Measurements from ENCODE around the gene IGSF9. TPM values are rescaled to one million over a fixed set of nuclear protein-coding genes. Genes with fewer than 3 reads are reported as not detected.
"Not testable (repeated sequence)": the region's sequence is repeated elsewhere in the genome, so short reads cannot be mapped to it uniquely, and the experiment has no call there.

The IGSF9 gene
- total and polyA plus RNA-seq, 4 donors = 0.50 to 4.9 (median 2.7) TPM

- no peak overlapping the region for H3K27ac ChIP-seq (ENCODE audit: low read depth, low read length)
- no peak for DNase-seq (ENCODE audit: low read depth in 4 of 6, low spot score in 6 of 6)
- peaks cover 9% of the 10 kb centered on the region for H3K4me1 ChIP-seq (ENCODE audit: control insufficient read depth, insufficient read depth, low read length)
- WGBS (ENCODE audit: insufficient coverage) = 100% methylated on average over 3 of the region's 3 CpGs
- H3K27me3 ChIP-seq (ENCODE audit: control insufficient read depth, insufficient read depth, low read length) = peaks cover 2% of the 10 kb centered on the region
- peaks cover 2% of the 10 kb centered on the region for H3K9me3 ChIP-seq (ENCODE audit: control insufficient read depth, insufficient read depth, low read length)
- H3K36me3 ChIP-seq (ENCODE audit: control insufficient read depth, insufficient read depth, low read length) = no peaks in the 10 kb centered on the region
- H3K4me3 ChIP-seq (ENCODE audit: low read depth, low read length) = no peak overlapping the region
Measured at GRCh38 chr1:159902541-159902940, 42.9 kb downstream of the IGSF9 start.

DNA sequence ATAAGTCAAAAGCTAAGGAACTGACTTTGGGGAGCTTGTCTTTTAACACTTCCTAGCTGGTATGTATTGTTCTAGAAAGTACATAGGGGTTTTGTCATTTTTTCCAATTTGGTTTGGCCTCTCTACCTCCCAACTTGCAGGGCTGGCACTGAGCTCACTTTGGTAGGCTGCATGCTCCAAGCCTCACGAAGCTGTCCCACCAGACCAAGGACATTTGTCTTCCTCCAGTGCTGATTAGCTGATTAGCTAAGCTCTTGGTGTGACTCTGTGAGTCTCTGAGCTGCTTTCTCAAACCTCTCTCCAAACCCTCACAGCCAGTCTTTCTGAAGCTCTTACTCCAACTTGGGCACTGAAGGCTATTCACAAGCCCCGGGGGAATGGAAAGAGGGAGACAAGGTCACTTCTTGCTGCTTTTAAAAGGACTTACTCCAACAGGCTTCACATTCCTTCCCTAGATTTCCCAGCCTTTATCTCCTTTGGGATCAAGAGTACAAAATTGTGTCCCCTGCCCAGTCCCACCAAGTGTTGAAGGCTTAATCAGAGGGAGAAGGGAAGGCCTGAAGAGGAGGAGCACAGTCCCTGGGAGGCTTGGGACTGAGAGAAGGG, 44.6 kb downstream of the IGSF9 start:
- peaks cover 2% of the 10 kb centered on the region for H3K9me3 ChIP-seq (ENCODE audit: control insufficient read depth, insufficient read depth, low read length)
- 80% methylated on average over 1 of the region's 2 CpGs for WGBS (ENCODE audit: insufficient coverage)

GRCh38 chr1:159900086-159900680, 45.2 kb downstream of the IGSF9 start, which contains the start of gene CFAP45:
TSS of gene CFAP45 (minus strand) at chr1:159900165. CDS start at chr1:159900098, 67 bp downstream.
- Histone ChIP-seq H3K4me1 (ENCODE audit: control insufficient read depth, insufficient read depth, low read length) (peaks cover 9% of the 10 kb centered on the region), H3K27me3 (ENCODE audit: control insufficient read depth, insufficient read depth, low read length) (peaks cover 2% of the 10 kb centered on the region), H3K36me3 (ENCODE audit: control insufficient read depth, insufficient read depth, low read length) (no peaks in the 10 kb centered on the region), H3K27ac (ENCODE audit: low read depth, low read length) (no peak within 1 kb of the TSS), H3K9me3 (ENCODE audit: control insufficient read depth, insufficient read depth, low read length) (peaks cover 2% of the 10 kb centered on the region), H3K4me3 (ENCODE audit: low read depth, low read length) (no peak within 1 kb of the TSS)
- WGBS (ENCODE audit: insufficient coverage) = 4% methylated on average over 30 of the region's 30 CpGs
- DNase-seq (ENCODE audit: low read depth in 4 of 6, low spot score in 6 of 6) = peak in 3 of 6 donors; percentile 42 to 86 (median 77)

More for the DNA sequence above, 44.6 kb downstream of the IGSF9 start:
- H3K4me1 ChIP-seq (ENCODE audit: control insufficient read depth, insufficient read depth, low read length) = peaks cover 9% of the 10 kb centered on the region
- no peak for DNase-seq (ENCODE audit: low read depth in 4 of 6, low spot score in 6 of 6)
- no peaks in the 10 kb centered on the region for H3K36me3 ChIP-seq (ENCODE audit: control insufficient read depth, insufficient read depth, low read length)
- H3K4me3 ChIP-seq (ENCODE audit: low read depth, low read length) = no peak overlapping the region
- H3K27ac ChIP-seq (ENCODE audit: low read depth, low read length) = no peak overlapping the region
- H3K27me3 ChIP-seq (ENCODE audit: control insufficient read depth, insufficient read depth, low read length) = peaks cover 2% of the 10 kb centered on the region

- not testable (repeated sequence) for H3K9me3 ChIP-seq (ENCODE audit: control insufficient read depth, insufficient read depth, low read length); H3K4me1 ChIP-seq (ENCODE audit: control insufficient read depth, insufficient read depth, low read length); H3K27me3 ChIP-seq (ENCODE audit: control insufficient read depth, insufficient read depth, low read length); H3K36me3 ChIP-seq (ENCODE audit: control insufficient read depth, insufficient read depth, low read length); DNase-seq (ENCODE audit: low read depth in 4 of 6, low spot score in 6 of 6); H3K27ac ChIP-seq (ENCODE audit: low read depth, low read length); H3K4me3 ChIP-seq (ENCODE audit: low read depth, low read length)
- WGBS (ENCODE audit: insufficient coverage) = 79% methylated on average over 13 of the region's 15 CpGs
Measured at GRCh38 chr1:159899634-159900033, 45.8 kb downstream of the IGSF9 start.

- Histone ChIP-seq H3K9me3 (ENCODE audit: control insufficient read depth, insufficient read depth, low read length) (no peaks in the 10 kb centered on the region), H3K36me3 (ENCODE audit: control insufficient read depth, insufficient read depth, low read length) (no peaks in the 10 kb centered on the region), H3K4me3 (ENCODE audit: low read depth, low read length) (no peak overlapping the region), H3K27me3 (ENCODE audit: control insufficient read depth, insufficient read depth, low read length) (peaks cover 2% of the 10 kb centered on the region), H3K27ac (ENCODE audit: low read depth, low read length) (no peak overlapping the region), H3K4me1 (ENCODE audit: control insufficient read depth, insufficient read depth, low read length) (peaks cover 9% of the 10 kb centered on the region)
- DNase-seq (ENCODE audit: low read depth in 4 of 6, low spot score in 6 of 6) = no peak
- no CpG with 5 or more reads among the region's 3 CpGs for WGBS (ENCODE audit: insufficient coverage)
Measured at GRCh38 chr1:159898527-159898926, 46.9 kb downstream of the IGSF9 start.

DNA sequence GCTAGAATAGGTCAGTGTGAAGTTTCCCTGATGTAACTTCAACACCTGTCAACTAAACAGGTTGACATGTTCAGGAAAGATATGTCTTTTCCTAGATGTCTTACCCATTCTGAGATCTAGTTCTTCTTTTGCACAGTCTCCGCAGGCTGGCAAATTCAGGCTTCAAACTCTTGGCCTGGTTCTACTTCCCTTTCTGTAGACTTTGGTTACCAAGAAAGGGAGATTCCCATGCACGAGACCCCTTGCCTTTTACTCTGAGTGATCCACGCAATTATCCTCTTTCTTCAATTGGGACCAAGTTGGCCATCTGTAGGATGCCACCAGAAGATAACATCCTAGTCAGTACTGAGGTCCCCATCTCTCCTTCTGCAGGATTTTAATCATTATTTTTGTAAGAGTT, 47.5 kb downstream of the IGSF9 start:
- peaks cover 9% of the 10 kb centered on the region for H3K4me1 ChIP-seq (ENCODE audit: control insufficient read depth, insufficient read depth, low read length)
- H3K4me3 ChIP-seq (ENCODE audit: low read depth, low read length) = no peak overlapping the region
- H3K36me3 ChIP-seq (ENCODE audit: control insufficient read depth, insufficient read depth, low read length) = no peaks in the 10 kb centered on the region
- no peak for DNase-seq (ENCODE audit: low read depth in 4 of 6, low spot score in 6 of 6)
- 100% methylated on average over 1 of the region's 3 CpGs for WGBS (ENCODE audit: insufficient coverage)
- no peak overlapping the region for H3K27ac ChIP-seq (ENCODE audit: low read depth, low read length)
- peaks cover 2% of the 10 kb centered on the region for H3K27me3 ChIP-seq (ENCODE audit: control insufficient read depth, insufficient read depth, low read length)
- no peaks in the 10 kb centered on the region for H3K9me3 ChIP-seq (ENCODE audit: control insufficient read depth, insufficient read depth, low read length)

DNA sequence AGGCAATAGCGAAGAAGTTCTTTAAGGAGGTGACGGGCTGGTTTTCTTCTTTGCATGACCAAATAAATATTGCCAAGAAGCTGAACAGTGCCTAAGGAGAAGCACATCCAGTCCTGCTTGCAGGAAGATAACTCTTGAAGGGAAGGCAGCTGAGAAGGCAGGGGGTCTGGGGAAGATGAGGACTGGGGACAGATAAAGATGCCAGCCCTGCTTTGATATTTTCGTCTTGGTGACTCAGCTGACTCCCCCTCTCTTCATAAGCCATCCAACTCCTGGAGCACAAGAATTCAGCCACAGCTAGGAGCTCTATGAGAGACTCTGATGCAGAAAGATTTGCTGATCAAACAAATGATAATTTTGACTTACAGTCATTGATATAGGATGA, 48.9 kb downstream of the IGSF9 start:
- H3K27me3 ChIP-seq (ENCODE audit: control insufficient read depth, insufficient read depth, low read length) = peaks cover 2% of the 10 kb centered on the region
- H3K4me1 ChIP-seq (ENCODE audit: control insufficient read depth, insufficient read depth, low read length) = peaks cover 9% of the 10 kb centered on the region
- H3K36me3 ChIP-seq (ENCODE audit: control insufficient read depth, insufficient read depth, low read length) = no peaks in the 10 kb centered on the region
- H3K9me3 ChIP-seq (ENCODE audit: control insufficient read depth, insufficient read depth, low read length) = no peaks in the 10 kb centered on the region
- H3K4me3 ChIP-seq (ENCODE audit: low read depth, low read length) = no peak overlapping the region
- WGBS (ENCODE audit: insufficient coverage) = 62% methylated on average over 3 of the region's 3 CpGs
- no peak overlapping the region for H3K27ac ChIP-seq (ENCODE audit: low read depth, low read length)
- DNase-seq (ENCODE audit: low read depth in 4 of 6, low spot score in 6 of 6) = no peak

- Histone ChIP-seq H3K36me3 (ENCODE audit: control insufficient read depth, insufficient read depth, low read length) (no peaks in the 10 kb centered on the region), H3K4me1 (ENCODE audit: control insufficient read depth, insufficient read depth, low read length) (peaks cover 9% of the 10 kb centered on the region), H3K27ac (ENCODE audit: low read depth, low read length) (no peak overlapping the region), H3K9me3 (ENCODE audit: control insufficient read depth, insufficient read depth, low read length) (no peaks in the 10 kb centered on the region), H3K4me3 (ENCODE audit: low read depth, low read length) (no peak overlapping the region), H3K27me3 (ENCODE audit: control insufficient read depth, insufficient read depth, low read length) (peaks cover 2% of the 10 kb centered on the region)
- peak in 1 of 6 donors; percentile 44 for DNase-seq (ENCODE audit: low read depth in 4 of 6, low spot score in 6 of 6)
- 77% methylated on average over 3 of the region's 6 CpGs for WGBS (ENCODE audit: insufficient coverage)
Measured at GRCh38 chr1:159895836-159896545, 49.4 kb downstream of the IGSF9 start.

DNA sequence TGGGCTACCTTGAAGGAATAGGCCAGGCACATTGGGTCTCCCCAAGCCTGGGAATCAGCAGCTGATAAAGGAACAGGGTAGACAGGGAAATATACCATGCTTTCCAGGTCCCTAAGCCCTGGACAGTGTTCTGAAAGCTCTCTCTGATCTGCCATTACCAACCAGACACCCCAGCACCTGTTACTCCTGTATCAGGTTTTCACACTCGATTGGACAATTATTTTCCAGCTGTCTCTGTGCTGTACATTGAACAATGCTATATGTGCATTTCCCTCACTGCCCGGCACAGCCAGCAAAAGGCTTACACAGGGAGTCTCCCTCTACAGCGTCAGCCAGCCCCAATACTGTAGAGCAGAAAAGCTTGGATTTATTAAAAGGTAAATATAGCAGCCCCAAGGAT, 50.1 kb downstream of the IGSF9 start:
- peak in 1 of 6 donors; percentile 18 for DNase-seq (ENCODE audit: low read depth in 4 of 6, low spot score in 6 of 6)
- Histone ChIP-seq H3K27ac (ENCODE audit: low read depth, low read length) (no peak overlapping the region), H3K4me1 (ENCODE audit: control insufficient read depth, insufficient read depth, low read length) (peaks cover 7% of the 10 kb centered on the region), H3K4me3 (ENCODE audit: low read depth, low read length) (no peak overlapping the region), H3K36me3 (ENCODE audit: control insufficient read depth, insufficient read depth, low read length) (no peaks in the 10 kb centered on the region), H3K9me3 (ENCODE audit: control insufficient read depth, insufficient read depth, low read length) (no peaks in the 10 kb centered on the region), H3K27me3 (ENCODE audit: control insufficient read depth, insufficient read depth, low read length) (peaks cover 2% of the 10 kb centered on the region)
- WGBS (ENCODE audit: insufficient coverage) = 60% methylated on average over 1 of the region's 3 CpGs
